HFF-Myc (cell line): Measurements from ENCODE around the gene EIPR1.

Experiments used
- DNase-seq: peaks from one replicate; pipeline ENCODE4 v3.0.0-alpha.2; 2011; ENCODE audit warnings: low read depth; ENCODE audit errors: extremely low read depth
- H3K4me3 ChIP-seq: replicated peaks from 2 replicates; pipeline ENCODE4 v1.5.1; 2011; ENCODE audit warnings: low read depth, mild to moderate bottlenecking, control low read depth, low read length
- TF ChIP-seq, protein P1 (sequence below): IDR thresholded peaks from 2 replicates; pipeline ENCODE4 v1.5.1; 2012; ENCODE audit warnings: mild to moderate bottlenecking, low read depth, low read length, control low read depth; ENCODE audit errors: missing control alignments

The EIPR1 gene

GRCh38 chr2:3320910-3321605, 56.6 kb downstream of the EIPR1 start:
- DNase-seq = no peak
- H3K4me3 ChIP-seq = no peak overlapping the region
- TF ChIP-seq, protein P1, sequence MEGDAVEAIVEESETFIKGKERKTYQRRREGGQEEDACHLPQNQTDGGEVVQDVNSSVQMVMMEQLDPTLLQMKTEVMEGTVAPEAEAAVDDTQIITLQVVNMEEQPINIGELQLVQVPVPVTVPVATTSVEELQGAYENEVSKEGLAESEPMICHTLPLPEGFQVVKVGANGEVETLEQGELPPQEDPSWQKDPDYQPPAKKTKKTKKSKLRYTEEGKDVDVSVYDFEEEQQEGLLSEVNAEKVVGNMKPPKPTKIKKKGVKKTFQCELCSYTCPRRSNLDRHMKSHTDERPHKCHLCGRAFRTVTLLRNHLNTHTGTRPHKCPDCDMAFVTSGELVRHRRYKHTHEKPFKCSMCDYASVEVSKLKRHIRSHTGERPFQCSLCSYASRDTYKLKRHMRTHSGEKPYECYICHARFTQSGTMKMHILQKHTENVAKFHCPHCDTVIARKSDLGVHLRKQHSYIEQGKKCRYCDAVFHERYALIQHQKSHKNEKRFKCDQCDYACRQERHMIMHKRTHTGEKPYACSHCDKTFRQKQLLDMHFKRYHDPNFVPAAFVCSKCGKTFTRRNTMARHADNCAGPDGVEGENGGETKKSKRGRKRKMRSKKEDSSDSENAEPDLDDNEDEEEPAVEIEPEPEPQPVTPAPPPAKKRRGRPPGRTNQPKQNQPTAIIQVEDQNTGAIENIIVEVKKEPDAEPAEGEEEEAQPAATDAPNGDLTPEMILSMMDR = no peak

GRCh38 chr2:3319745-3320566, 57.7 kb downstream of the EIPR1 start:
- TF ChIP-seq, protein P1 = no peak
- DNase-seq = no peak
- H3K4me3 ChIP-seq = no peak overlapping the region

DNA sequence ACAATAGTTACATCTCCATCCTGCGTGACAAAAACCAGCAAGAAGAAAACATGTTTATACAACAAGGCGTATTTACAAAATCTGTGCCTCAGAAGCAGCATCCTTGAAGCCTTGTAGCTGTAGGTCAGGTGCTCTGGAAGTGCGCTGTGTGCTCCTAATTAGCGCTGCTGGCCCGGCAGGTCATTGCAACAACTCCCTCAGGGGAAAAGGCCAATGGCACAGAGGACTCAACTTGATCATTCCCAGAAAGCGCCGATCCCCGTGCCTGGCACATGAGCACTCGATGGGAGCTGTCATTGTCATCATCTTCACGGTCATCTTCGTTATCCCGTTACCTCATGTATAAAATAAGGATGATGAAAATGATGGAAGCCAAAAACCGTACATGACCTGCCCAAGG, 58.5 kb downstream of the EIPR1 start:
- no peak for DNase-seq
- H3K4me3 ChIP-seq = no peak overlapping the region
- TF ChIP-seq, protein P1 = no peak

- TF ChIP-seq, protein P1 = no peak
These were observed 59.6 kb downstream of the EIPR1 start for GRCh38 chr2:3317871-3318590.

GRCh38 chr2:3317277-3317685, 60.3 kb downstream of the EIPR1 start:
- no peak overlapping the region for H3K4me3 ChIP-seq
- DNase-seq = no peak
- TF ChIP-seq, protein P1 = no peak

More at GRCh38 chr2:3317871-3318590, 59.6 kb downstream of the EIPR1 start:
- no peak overlapping the region for H3K4me3 ChIP-seq
- DNase-seq = no peak

DNA sequence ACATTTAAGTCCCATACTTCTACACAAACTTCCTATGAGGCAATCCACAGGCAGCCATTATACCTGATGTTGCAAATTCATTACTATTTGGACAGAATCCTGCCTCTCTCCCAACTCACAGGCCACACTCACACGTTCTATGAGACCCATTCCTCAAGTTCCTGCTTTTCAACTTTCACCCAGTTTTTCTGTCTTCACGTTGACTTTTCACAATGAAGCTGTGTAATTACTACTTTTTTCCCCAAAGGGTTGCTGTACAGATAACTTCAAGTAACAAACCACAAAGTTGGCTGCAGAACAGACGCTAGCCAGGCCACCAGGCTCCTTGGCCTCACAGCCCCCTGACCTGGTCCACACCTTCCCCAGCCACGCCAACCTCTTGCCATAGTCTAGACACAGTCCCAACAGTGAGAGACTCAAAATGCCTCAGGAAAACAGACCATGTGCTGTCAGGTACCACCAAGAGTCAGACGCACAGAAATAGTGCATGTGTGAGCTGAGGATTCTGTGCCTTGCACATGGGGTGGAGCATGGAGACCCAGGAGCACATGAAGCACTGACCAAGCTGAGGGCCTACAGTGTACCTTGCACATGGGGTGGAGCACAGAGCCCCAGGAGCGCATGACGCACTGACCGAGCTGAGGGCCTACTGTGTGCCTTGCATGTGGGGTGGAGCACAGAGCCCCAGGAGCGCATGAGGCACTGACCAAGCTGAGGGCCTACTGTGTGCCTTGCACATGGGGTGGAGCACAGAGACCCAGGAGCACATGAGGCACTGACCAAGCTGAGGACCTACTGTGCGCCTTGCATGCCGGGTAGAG, 61.0 kb downstream of the EIPR1 start:
- DNase-seq = no peak
- TF ChIP-seq, protein P1 = no peak

More for the DNA sequence above, 61.0 kb downstream of the EIPR1 start:
- no peak overlapping the region for H3K4me3 ChIP-seq
